ENCODE data around the gene ARHGEF4. TPM values are rescaled to one million over a fixed set of nuclear protein-coding genes. Genes with fewer than 3 reads are reported as not detected.

ARHGEF4 gene
- total RNA-seq, 4 donors from 2014 or later: 108 to 378 (median 134) TPM

GRCh38 chr2:131081190-131081589 lies 244.5 kb downstream of the ARHGEF4 start:
- peaks cover 57% of the 10 kb centered on the region for H3K36me3 ChIP-seq
- H3K9me3 ChIP-seq: no peaks in the 10 kb centered on the region
- no peak for DNase-seq (ENCODE audit: low spot score in 2 of 2)
- H3K27ac ChIP-seq: no peak overlapping the region
- no peaks in the 10 kb centered on the region for H3K27me3 ChIP-seq
- TF ChIP-seq EP300 (IDR thresholded peaks at IDR 0.05): no peak
- no peak for TF ChIP-seq POLR2A (IDR thresholded peaks at IDR 0.05)
- no peak for TF ChIP-seq POLR2AphosphoS5 (IDR thresholded peaks at IDR 0.05)
- TF ChIP-seq CTCF (IDR thresholded peaks at IDR 0.05): no peak
- WGBS: 98% methylated on average over 4 of the region's 4 CpGs
- peaks cover 10% of the 10 kb centered on the region for H3K4me1 ChIP-seq
- no peak overlapping the region for H3K4me3 ChIP-seq

- Histone ChIP-seq H3K4me1 (peaks cover 12% of the 10 kb centered on the region), H3K27ac (no peak overlapping the region), H3K4me3 (no peak overlapping the region), H3K27me3 (no peaks in the 10 kb centered on the region), H3K36me3 (peaks cover 52% of the 10 kb centered on the region), H3K9me3 (no peaks in the 10 kb centered on the region)
- TF ChIP-seq CTCF (IDR thresholded peaks at IDR 0.05) (no peak), POLR2A (IDR thresholded peaks at IDR 0.05) (no peak), POLR2AphosphoS5 (IDR thresholded peaks at IDR 0.05) (no peak)
- WGBS: 79% methylated on average over 2 of the region's 2 CpGs
- no peak for DNase-seq (ENCODE audit: low spot score in 2 of 2)
Observed at GRCh38 chr2:131085646-131086045, 248.9 kb downstream of the ARHGEF4 start.

- peak in 1 of 2 donors; percentile 81 for DNase-seq (ENCODE audit: low spot score in 2 of 2)
- TF ChIP-seq POLR2AphosphoS5 (IDR thresholded peaks at IDR 0.05) (no peak), CTCF (IDR thresholded peaks at IDR 0.05) (no peak), POLR2A (IDR thresholded peaks at IDR 0.05) (no peak), EP300 (IDR thresholded peaks at IDR 0.05) (no peak)
- H3K9me3 ChIP-seq: no peaks in the 10 kb centered on the region
- H3K27me3 ChIP-seq: no peaks in the 10 kb centered on the region
- peaks cover 19% of the 10 kb centered on the region for H3K36me3 ChIP-seq
- peak overlapping the region; percentile 88 for H3K4me3 ChIP-seq
- peak overlapping the region; percentile 98 for H3K27ac ChIP-seq
- peaks cover 32% of the 10 kb centered on the region for H3K4me1 ChIP-seq
- WGBS: 2% methylated on average over 26 of the region's 26 CpGs
Observed at GRCh38 chr2:131092458-131093005, 255.8 kb downstream of the ARHGEF4 start.

- Histone ChIP-seq H3K4me3 (peak within 1 kb of the TSS; percentile 88), H3K27ac (peak within 1 kb of the TSS; percentile 98), H3K4me1 (peaks cover 32% of the 10 kb centered on the region), H3K9me3 (no peaks in the 10 kb centered on the region), H3K36me3 (peaks cover 13% of the 10 kb centered on the region), H3K27me3 (no peaks in the 10 kb centered on the region)
- WGBS: under 1% methylated on average over 55 of the region's 107 CpGs
- DNase-seq (ENCODE audit: low spot score in 2 of 2): peak; percentile 87 to 90
- TF ChIP-seq POLR2AphosphoS5 (IDR thresholded peaks at IDR 0.05) (peak in 2 of 3 donors; percentile 46 to 61), POLR2A (IDR thresholded peaks at IDR 0.05) (peak; percentile 45 to 95), EP300 (IDR thresholded peaks at IDR 0.05) (no peak)
Observed at GRCh38 chr2:131093006-131093695, 256.4 kb downstream of the ARHGEF4 start, which contains the start of gene FAM168B. FAM168B (minus strand) TSS chr2:131093460; CDS start chr2:131082646, 10,814 bp downstream.

- Histone ChIP-seq H3K4me1 (peaks cover 32% of the 10 kb centered on the region), H3K4me3 (peak overlapping the region; percentile 88), H3K27me3 (no peaks in the 10 kb centered on the region), H3K9me3 (no peaks in the 10 kb centered on the region), H3K36me3 (peaks cover 6% of the 10 kb centered on the region), H3K27ac (peak overlapping the region; percentile 98)
- peak in 1 of 2 donors; percentile 85 for DNase-seq (ENCODE audit: low spot score in 2 of 2)
- 8% methylated on average over 37 of the region's 37 CpGs for WGBS
- TF ChIP-seq CTCF (IDR thresholded peaks at IDR 0.05): no peak
- no peak for TF ChIP-seq POLR2AphosphoS5 (IDR thresholded peaks at IDR 0.05)
- TF ChIP-seq EP300 (IDR thresholded peaks at IDR 0.05): no peak
- no peak for TF ChIP-seq POLR2A (IDR thresholded peaks at IDR 0.05)
Observed at GRCh38 chr2:131093696-131094462, 257.2 kb downstream of the ARHGEF4 start.

Measured in suprapubic skin (tissue), 4 donors.